Esophagus mucosa (tissue), 1 donor: ENCODE measurements around the gene CUL1. TPM values are rescaled to one million over a fixed set of nuclear protein-coding genes. Genes with fewer than 3 reads are reported as not detected.
A peak's percentile ranks its signal among the peaks of the same experiment; 100 is the strongest.

ENCODE experiments used
- ATAC-seq: fragments of 200-7000 bp; cut with Tn5 transposase; one replicate; pipeline ENCODE4 v1.9.1; 2020
- total RNA-seq: library from RNA; stranded (reverse); gene quantifications from one replicate; pipeline ENCODE4 v1.2.4, GENCODE V29; 2023
- donor health status: DM: yes; HTN: yes; CAD: no.

CUL1 gene
- total RNA-seq, 1 donor from 2014 or later, result 29.0 TPM

GRCh38 chr7:148770004-148770403 lies 71.3 kb downstream of the CUL1 start:
- no peak for ATAC-seq

GRCh38 chr7:148772297-148773089 lies 73.8 kb downstream of the CUL1 start:
- ATAC-seq, result peak; percentile 97

GRCh38 chr7:148773334-148773733 lies 74.6 kb downstream of the CUL1 start:
- no peak for ATAC-seq

GRCh38 chr7:148774471-148774870 lies 75.8 kb downstream of the CUL1 start:
- ATAC-seq, result no peak

GRCh38 chr7:148782757-148783456 lies 84.2 kb downstream of the CUL1 start:
- ATAC-seq, result no peak

GRCh38 chr7:148783801-148784527 lies 85.3 kb downstream of the CUL1 start:
- ATAC-seq, result peak; percentile 93

- no peak for ATAC-seq
Observed at GRCh38 chr7:148787571-148788295, 89.0 kb downstream of the CUL1 start.

GRCh38 chr7:148789220-148789619 lies 90.5 kb downstream of the CUL1 start:
- ATAC-seq, result no peak

- ATAC-seq, result no peak
Observed at GRCh38 chr7:148790131-148790726, 91.5 kb downstream of the CUL1 start.

GRCh38 chr7:148790850-148791249 lies 92.1 kb downstream of the CUL1 start:
- ATAC-seq, result no peak

GRCh38 chr7:148791546-148791945 lies 92.8 kb downstream of the CUL1 start:
- peak; percentile 28 for ATAC-seq

GRCh38 chr7:148793590-148793989 lies 94.9 kb downstream of the CUL1 start:
- no peak for ATAC-seq

GRCh38 chr7:148794476-148794875 lies 95.8 kb downstream of the CUL1 start:
- no peak for ATAC-seq

- no peak for ATAC-seq
Observed at GRCh38 chr7:148796841-148797240, 98.1 kb downstream of the CUL1 start.

GRCh38 chr7:148799893-148800555 lies 101.3 kb downstream of the CUL1 start:
- no peak for ATAC-seq

- no peak for ATAC-seq
Observed at GRCh38 chr7:148800677-148801076, 102.0 kb downstream of the CUL1 start.

GRCh38 chr7:148802101-148802493 lies 103.4 kb downstream of the CUL1 start:
- ATAC-seq, result no peak

- no peak for ATAC-seq
Observed at GRCh38 chr7:148803094-148803493, 104.4 kb downstream of the CUL1 start.

- ATAC-seq, result no peak
Observed at GRCh38 chr7:148804343-148805235, 105.9 kb downstream of the CUL1 start.

- ATAC-seq, result no peak
Observed at GRCh38 chr7:148806187-148806586, 107.5 kb downstream of the CUL1 start.

- ATAC-seq, result no peak
Observed at GRCh38 chr7:148807436-148807835, 108.7 kb downstream of the CUL1 start.
